ENCODE measurements around the gene GLYR1.

DNA sequence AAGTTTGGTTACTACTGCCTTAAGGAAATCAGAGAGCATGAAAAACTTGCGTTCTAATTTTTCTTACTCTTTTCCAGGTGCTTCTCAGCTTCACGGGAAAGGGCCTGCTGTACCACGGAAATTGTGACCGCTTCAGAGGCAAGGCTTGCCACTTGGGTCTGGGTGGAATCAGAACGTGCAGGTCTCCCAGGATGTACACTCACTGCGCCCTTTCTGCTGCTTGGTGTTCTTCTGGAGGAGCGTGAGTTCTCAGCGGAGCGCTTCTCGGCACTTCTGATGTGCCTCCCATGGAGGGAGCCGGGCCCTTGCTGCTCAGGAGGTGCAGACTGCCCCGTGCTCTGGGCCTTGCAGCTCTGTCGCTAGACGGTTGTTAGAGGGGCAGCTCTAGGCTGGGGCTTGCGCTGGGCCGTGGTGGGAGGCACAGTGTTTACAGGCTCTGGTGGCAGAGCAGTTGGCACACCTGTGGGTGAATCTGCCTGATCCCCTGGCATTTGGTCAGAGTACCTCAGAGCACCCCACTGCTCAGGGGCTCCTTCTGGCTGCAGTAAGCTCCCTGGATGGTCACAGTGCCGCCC is 33.0 kb upstream of the GLYR1 start:
- TF ChIP-seq CTCF (IDR thresholded peaks at IDR 0.05) (no peak), POLR2AphosphoS5 (IDR thresholded peaks at IDR 0.05; ENCODE audit: low read depth, low read length) (no peak), SIN3A (IDR thresholded peaks at IDR 0.05; ENCODE audit: borderline replicate concordance, insufficient read depth, low read depth, low read length) (no peak)
